Pancreas (tissue), 10 donors: ENCODE measurements around the gene UHRF1. TPM values are rescaled to one million over a fixed set of nuclear protein-coding genes. Genes with fewer than 3 reads are reported as not detected.

Experiments used
- ATAC-seq, 4 donors: fragments of 200-7000 bp; cut with Tn5 transposase; one replicate each; pipeline versions ENCODE4 v1.8.0 to v1.9.1; 2020; ENCODE audit warnings: mild to moderate bottlenecking in 4 of 4, moderate library complexity in 4 of 4
- DNase-seq, 6 donors: peaks; one replicate each; pipeline ENCODE4 v3.0.0-alpha.2; 2020
- FAIRE-seq: peaks from 2 replicates; lab custom pipeline; 2012; peaks lifted over from hg19 to GRCh38; lab: Jason Lieb, UNC
- H3K27ac ChIP-seq, 4 donors: fragments of 200-600 bp; sonication (generic); 1 replicate in 3 of 4; 2 replicates in 1 of 4; pipeline versions ENCODE4 v1.5.0 to v1.8.0; 2020
- H3K27me3 ChIP-seq, 4 donors: fragments of 200-600 bp; one replicate each; pipeline ENCODE4 v1.8.0; 2021
- H3K36me3 ChIP-seq, 3 donors: fragments of 200-600 bp; sonication (generic) in 1 of 3; one replicate each; pipeline versions ENCODE4 v1.5.0 to v1.8.0; 2020 to 2021
- H3K4me1 ChIP-seq, 3 donors: fragments of 200-600 bp; one replicate each; pipeline ENCODE4 v1.8.0; 2021
- H3K4me3 ChIP-seq, 4 donors: fragments of 200-600 bp; sonication (generic) in 2 of 4; one replicate each; pipeline versions ENCODE4 v1.5.0 to v1.8.0; 2020 to 2021
- H3K9me3 ChIP-seq, 4 donors: fragments of 200-600 bp; one replicate each; pipeline ENCODE4 v1.8.0; 2021
- CTCF ChIP-seq, 4 donors: fragments of 200-600 bp; sonication (generic) in 3 of 4; IDR thresholded peaks; one replicate each; pipeline versions ENCODE4 v1.5.0 to v1.8.0; 2021; ENCODE audit warnings: antibody characterized with exemption in 4 of 4
- WGBS, 2 donors: extraction: QIAGEN DNeasy Blood & Tissue Kit; methylation state at CpG; one replicate each; pipeline ENCODE4 v1.1.7; 2013; 5-methylcytosine and 5-hydroxymethylcytosine counted together
- intact Hi-C, 3 donors: fragments of 100-400 bp; cut with DNase I; formaldehyde crosslinking; loops; one replicate each; pipeline versions ENCODE4 v1.11.1 to v1.14.2; 2022
- polyA plus RNA-seq, 2 donors: library from polyadenylated mRNA; stranded (reverse); fragments of 200-250 nt; gene quantifications; one replicate each; pipeline ENCODE4 v1.2.3, GENCODE V29; 2013
- total RNA-seq, 6 donors: library from RNA; stranded (reverse); fragmentation: NEBNext Ultra II Directional in 4 of 6; extraction: Animal tissue kit (Norgen Biotek cat#: 25700) in 4 of 6; gene quantifications; one replicate each; pipeline versions ENCODE4 v1.2.1 to v1.2.4, GENCODE V29; 2021 to 2023
- donor health status: healthy with polysubstance abuse.
- donor health status: DM: no; HTN: no; CAD: no; lungs with moderate emphysema.
- donor health status: DM: no; HTN: no; CAD: no.
- donor health status: control.
- donor health status: control.
- donor health status: Bipolar disorder and iron deficiency.
- donor health status: DM: yes; HTN: yes; CAD: no.
- donor health status: DM: no; HTN: no; CAD: no.
- donor health status: DM: no; HTN: no; CAD: no.
- donor health status: DM: yes; HTN: yes; CAD: no.

Gene UHRF1
- total and polyA plus RNA-seq, 8 donors, result 0.28 to 1.7 (median 0.84) TPM

DNA sequence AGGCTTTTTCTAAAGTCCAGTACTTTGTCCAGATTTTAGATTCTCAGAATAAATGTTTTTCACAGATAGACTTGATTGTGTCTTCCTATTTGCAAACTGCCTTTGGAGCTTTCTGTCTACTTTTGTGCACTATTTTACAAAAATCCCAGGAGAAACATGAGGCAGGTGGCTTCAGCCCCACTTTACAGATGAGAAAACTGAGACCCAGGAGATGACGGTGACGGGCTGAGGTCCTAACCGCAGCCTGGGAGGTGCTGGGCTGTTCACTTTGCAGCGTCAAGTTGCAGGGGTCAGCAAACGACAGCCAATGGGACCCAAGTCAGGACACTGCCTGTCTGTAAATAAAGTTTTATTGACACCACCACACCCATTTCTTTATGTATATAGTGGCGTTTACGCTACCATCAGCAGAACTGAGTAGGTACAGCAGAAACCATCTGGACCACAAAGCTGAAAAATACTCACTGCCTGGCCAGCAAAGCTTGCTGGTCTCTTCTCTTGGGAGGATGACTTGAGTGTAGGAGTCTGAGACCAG, 52.9 kb downstream of the UHRF1 start:
- DNase-seq (no peak), ATAC-seq (no peak), FAIRE-seq (no peak)
- intact Hi-C loops, result no loop called here
- Histone ChIP-seq H3K27me3 (no peaks in the 10 kb centered on the region), H3K9me3 (no peaks in the 10 kb centered on the region), H3K4me1 (no peaks in the 10 kb centered on the region), H3K4me3 (no peak overlapping the region), H3K36me3 (no peaks in the 10 kb centered on the region), H3K27ac (no peak overlapping the region)
- TF ChIP-seq CTCF (IDR thresholded peaks at IDR 0.05), result no peak
- WGBS, 2 donors, result 94 to 97% methylated on average over 7 of the region's 7 CpGs

DNA sequence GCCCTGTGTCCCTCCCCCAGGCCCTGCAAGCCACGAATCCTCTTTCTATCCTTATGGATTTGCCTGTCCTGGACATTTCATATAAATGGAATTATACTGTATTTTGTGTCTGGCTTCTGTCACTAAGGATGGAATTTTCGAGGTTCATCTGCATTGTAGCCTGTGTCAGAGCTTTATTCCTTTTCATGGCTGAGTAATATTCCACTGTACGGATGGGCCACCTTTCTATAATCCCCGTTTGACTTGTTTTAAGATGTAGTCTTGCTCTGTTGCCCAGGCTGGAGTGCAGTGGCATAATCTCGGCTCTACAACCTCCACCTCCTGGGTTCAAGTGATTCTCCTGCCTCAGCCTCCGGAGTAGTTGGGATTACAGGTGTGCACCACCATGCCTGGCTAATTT, 55.8 kb downstream of the UHRF1 start:
- intact Hi-C loops, result no loop called here
- H3K27me3 ChIP-seq, result no peaks in the 10 kb centered on the region
- no peak for TF ChIP-seq CTCF (IDR thresholded peaks at IDR 0.05)
- ATAC-seq, result no peak
- no peaks in the 10 kb centered on the region for H3K36me3 ChIP-seq
- H3K4me3 ChIP-seq, result no peak overlapping the region
- H3K9me3 ChIP-seq, result no peaks in the 10 kb centered on the region
- peaks cover 0 to 5% (median 0%) of the 10 kb centered on the region in 3 donors for H3K4me1 ChIP-seq
- no peak for DNase-seq
- 92 to 95% methylated on average over 6 of the region's 6 CpGs for WGBS, 2 donors
- H3K27ac ChIP-seq, result no peak overlapping the region
- no peak for FAIRE-seq

- ATAC-seq, result no peak
- no peak for TF ChIP-seq CTCF (IDR thresholded peaks at IDR 0.05)
- intact Hi-C loops, result no loop called here
These were observed 57.3 kb downstream of the UHRF1 start for GRCh38 chr19:4966591-4966990.

DNA sequence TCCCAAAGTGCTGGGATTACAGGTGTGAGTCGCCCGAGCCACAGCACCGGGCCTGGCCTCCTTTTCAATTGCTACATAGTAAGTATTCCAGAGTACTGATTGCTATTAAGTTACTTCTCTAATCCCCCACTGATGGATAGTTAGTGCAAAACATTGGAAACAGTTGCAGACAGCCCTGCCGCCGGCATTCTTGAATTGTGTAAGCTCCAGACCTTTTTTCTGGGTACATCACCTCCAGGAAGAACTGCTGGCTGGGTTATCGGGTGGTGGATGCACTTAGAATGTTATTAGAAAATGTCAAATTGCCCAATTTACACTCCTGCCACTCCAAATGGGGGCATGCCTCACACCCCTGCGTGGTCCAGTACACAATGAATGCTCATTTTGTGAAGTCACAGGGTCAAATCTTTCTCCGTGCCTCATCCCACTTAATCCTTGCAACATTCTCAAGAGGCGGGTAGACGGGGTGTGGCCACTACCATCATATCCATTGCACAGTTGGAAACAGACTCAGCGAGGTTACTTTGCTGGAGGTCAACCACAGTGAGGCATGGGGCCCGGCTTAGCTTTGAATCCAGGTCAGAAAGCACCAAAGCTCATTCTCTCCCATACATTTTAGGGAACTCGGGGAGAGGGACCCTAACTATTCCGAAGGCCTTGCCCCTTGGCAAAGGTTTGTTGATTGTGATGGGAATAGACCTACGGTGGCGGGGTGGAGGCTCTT, 58.6 kb downstream of the UHRF1 start:
- FAIRE-seq, result no peak
- DNase-seq, result no peak
- no peak for TF ChIP-seq CTCF (IDR thresholded peaks at IDR 0.05)
- no peak for ATAC-seq
- H3K36me3 ChIP-seq, result no peaks in the 10 kb centered on the region
- H3K4me3 ChIP-seq, result peak overlapping the region in 1 of 4 donors; percentile 33
- 74% methylated on average over 16 of the region's 16 CpGs for WGBS, 2 donors
- H3K27ac ChIP-seq, result peak overlapping the region in 2 of 4 donors; percentile 32 to 76
- H3K9me3 ChIP-seq, result no peaks in the 10 kb centered on the region
- intact Hi-C loops, result no loop called here
- H3K27me3 ChIP-seq, result no peaks in the 10 kb centered on the region
- peaks cover 0 to 20% (median 3%) of the 10 kb centered on the region in 3 donors for H3K4me1 ChIP-seq

More at GRCh38 chr19:4966591-4966990, 57.3 kb downstream of the UHRF1 start:
- Histone ChIP-seq H3K36me3 (no peaks in the 10 kb centered on the region), H3K9me3 (no peaks in the 10 kb centered on the region), H3K4me1 (peaks cover 0 to 11% (median 3%) of the 10 kb centered on the region in 3 donors), H3K4me3 (no peak overlapping the region), H3K27ac (no peak overlapping the region), H3K27me3 (no peaks in the 10 kb centered on the region)
- no peak for FAIRE-seq
- WGBS, 2 donors, result 82 to 93% methylated on average over 6 of the region's 6 CpGs
- DNase-seq, result no peak
